GM18511 (cell line): ENCODE data around the gene MMP3.

ENCODE experiments used
- ATAC-seq: cut with Tn5 transposase; IDR thresholded peaks from one replicate; pipeline ENCODE4 v1.9.1; 2021; ENCODE audit warnings: mild to moderate bottlenecking, moderate library complexity; ENCODE audit not compliant: unreplicated experiment

Gene MMP3

GRCh38 chr11:102832612-102833011 is 10.8 kb downstream of the MMP3 start:
- ATAC-seq = no peak

- no peak for ATAC-seq
Measured at GRCh38 chr11:102831489-102832440, 11.6 kb downstream of the MMP3 start.

- no peak for ATAC-seq
Measured at GRCh38 chr11:102831128-102831488, 12.3 kb downstream of the MMP3 start.

- ATAC-seq = no peak
Measured at GRCh38 chr11:102830001-102830727, 13.2 kb downstream of the MMP3 start.

- ATAC-seq = no peak
Measured at GRCh38 chr11:102829316-102830000, 14.0 kb downstream of the MMP3 start.

GRCh38 chr11:102824556-102824955 is 18.9 kb downstream of the MMP3 start:
- no peak for ATAC-seq

GRCh38 chr11:102819491-102819890 is 23.9 kb downstream of the MMP3 start:
- ATAC-seq = no peak

GRCh38 chr11:102813484-102813883 is 29.9 kb downstream of the MMP3 start:
- no peak for ATAC-seq

GRCh38 chr11:102812188-102812587 is 31.2 kb downstream of the MMP3 start:
- ATAC-seq = no peak

GRCh38 chr11:102810950-102811660 is 32.3 kb downstream of the MMP3 start:
- ATAC-seq = no peak

GRCh38 chr11:102809971-102810370 is 33.4 kb downstream of the MMP3 start:
- no peak for ATAC-seq

- ATAC-seq = peak; percentile 92
Measured at GRCh38 chr11:102807921-102808320, 35.5 kb downstream of the MMP3 start.

GRCh38 chr11:102806296-102806695 is 37.1 kb downstream of the MMP3 start:
- ATAC-seq = no peak

GRCh38 chr11:102802341-102802740 is 41.1 kb downstream of the MMP3 start:
- no peak for ATAC-seq

- no peak for ATAC-seq
Measured at GRCh38 chr11:102800767-102801166, 42.6 kb downstream of the MMP3 start.

- ATAC-seq = no peak
Measured at GRCh38 chr11:102799681-102800340, 43.6 kb downstream of the MMP3 start.

- ATAC-seq = no peak
Measured at GRCh38 chr11:102798012-102798746, 45.2 kb downstream of the MMP3 start, which contains the start of gene MMP1. TSS of gene MMP1 (minus strand) at chr11:102798160. CDS start at chr11:102798092, 68 bp downstream.

- ATAC-seq = peak; percentile 97
Measured at GRCh38 chr11:102794382-102794781, 49.0 kb downstream of the MMP3 start.

- no peak for ATAC-seq
Measured at GRCh38 chr11:102793677-102794290, 49.6 kb downstream of the MMP3 start.
